Motor neuron (in vitro differentiated cells): Measurements from ENCODE around the gene UCK1. TPM values are rescaled to one million over a fixed set of nuclear protein-coding genes. Genes with fewer than 3 reads are reported as not detected.

ENCODE experiments used
- ATAC-seq, 8 experiments: fragments of 200-7000 bp; cut with Tn5 transposase; replicated peaks in 6 of 8; 2 replicates each; pipeline ENCODE4 v1.8.0; 2021; ENCODE audit warnings: mild to moderate bottlenecking in 8 of 8, moderate library complexity in 8 of 8
- H3K27ac ChIP-seq, 2 donors: fragments of 250-450 bp; sonication (Bioruptor Pico); 2 replicates each; pipeline ENCODE4 v1.9.0; 2021; ENCODE audit warnings: antibody characterized with exemption in 2 of 2, mild to moderate bottlenecking in 2 of 2, moderate library complexity in 1 of 2
- H3K4me1 ChIP-seq, 2 donors: fragments of 250-450 bp; sonication (Bioruptor Pico); replicated peaks in 1 of 2; 2 replicates each; pipeline ENCODE4 v1.6.1; 2021; ENCODE audit warnings: antibody characterized with exemption in 2 of 2, mild to moderate bottlenecking in 2 of 2, moderate library complexity in 1 of 2
- H3K4me3 ChIP-seq, 5 donors: fragments of 250-450 bp; sonication (Bioruptor Pico); 2 replicates each; pipeline ENCODE4 v1.9.0; 2021; ENCODE audit warnings: antibody characterized with exemption in 5 of 5, mild to moderate bottlenecking in 5 of 5, moderate library complexity in 4 of 5
- WGBS, 10 experiments: fragments of 450-650 bp; shearing (Covaris generic); methylation state at CpG; one replicate each; pipeline ENCODE4 v1.0.0; 2022; 5-methylcytosine and 5-hydroxymethylcytosine counted together
- in situ Hi-C, 9 experiments: fragments of 400-800 bp; cut with MboI; loops; one replicate each; pipeline ENCODE4 v1.15.0; 2021; ENCODE audit warnings: low sequenced_read_pairs in 9 of 9, low pct_unique_long_range_greater_than_20kb in 2 of 9; ENCODE audit not compliant: unreplicated experiment in 9 of 9
- total RNA-seq, 8 experiments: library from RNA; unstranded; fragments of 300-600 nt; gene quantifications; 2 replicates each; pipeline versions ENCODE4 v1.2.3 to v1.2.4, GENCODE V29; 2022

Gene UCK1
- 10 to 100 TPM; 12.7 to 28.2 (median 18.4) TPM for total RNA-seq

- WGBS, 10 experiments = 67 to 85% methylated on average over 3 to 4 of the region's 103 CpGs; no CpG with 5 or more reads in 8 of the 10 experiments
- Histone ChIP-seq H3K4me3 (peak within 1 kb of the TSS; percentile 79 to 96 (median 86)), H3K4me1 (peaks cover 2 to 8% of the 10 kb centered on the region in 2 donors), H3K27ac (peak within 1 kb of the TSS in 1 of 2 donors; percentile 60)
- in situ Hi-C loops = no loop called here
- ATAC-seq = peak; percentile 88 to 96 (median 93)
Measured at GRCh38 chr9:131530920-131531832, at the start of gene UCK1. TSS of gene UCK1 (minus strand) at chr9:131531263. CDS start at chr9:131531174, 89 bp downstream.

DNA sequence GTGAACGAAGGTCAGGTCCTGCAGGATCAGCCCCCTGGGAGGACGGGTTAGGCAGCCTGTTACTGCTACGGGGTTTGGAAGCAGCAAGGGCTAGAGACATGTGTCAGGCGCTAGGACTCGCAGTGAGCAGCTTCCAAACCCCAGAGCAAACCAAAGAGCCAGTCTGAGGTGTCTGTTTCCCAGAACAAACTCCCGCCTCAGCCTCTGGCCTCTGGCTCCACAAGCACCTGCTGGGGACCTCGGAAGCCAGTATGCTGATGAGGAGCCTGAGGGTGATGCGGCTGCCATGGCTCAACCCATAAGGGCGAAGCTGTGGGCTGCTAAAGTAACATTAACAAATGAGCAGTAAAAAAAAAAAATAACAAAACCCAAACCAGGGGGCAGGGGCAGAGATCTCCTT, 49.3 kb upstream of the UCK1 start:
- in situ Hi-C loops = loop anchor here in 3 of 9 experiments (25.0 kb wide), 1 partner anchor 157 kb away; the partner anchor contains the start of gene RAPGEF1 (in 3 of the 3)
- WGBS, 10 experiments = 90 to 100% (median 95%) methylated on average over 1 to 8 of the region's 9 CpGs; no CpG with 5 or more reads in 5 of the 10 experiments
- H3K4me1 ChIP-seq = no peaks in the 10 kb centered on the region
- no peak for ATAC-seq
- H3K4me3 ChIP-seq = no peak overlapping the region
- no peak overlapping the region for H3K27ac ChIP-seq

- no peak for ATAC-seq
- Histone ChIP-seq H3K4me3 (no peak overlapping the region), H3K4me1 (no peaks in the 10 kb centered on the region), H3K27ac (no peak overlapping the region)
- WGBS, 10 experiments = 60 to 100% methylated on average over 1 to 3 of the region's 8 CpGs; no CpG with 5 or more reads in 8 of the 10 experiments
- in situ Hi-C loops = loop anchor here in 3 of 9 experiments (25.0 kb wide), 1 partner anchor 158 kb away; the partner anchor contains the start of gene RAPGEF1 (in 3 of the 3)
Measured at GRCh38 chr9:131579789-131580211, 48.7 kb upstream of the UCK1 start.

GRCh38 chr9:131578731-131579504, 47.9 kb upstream of the UCK1 start:
- H3K4me1 ChIP-seq = no peaks in the 10 kb centered on the region
- ATAC-seq = no peak
- H3K4me3 ChIP-seq = no peak overlapping the region
- no peak overlapping the region for H3K27ac ChIP-seq
- WGBS, 10 experiments = 60 to 100% (median 90%) methylated on average over 1 to 8 of the region's 26 CpGs; no CpG with 5 or more reads in 4 of the 10 experiments
- in situ Hi-C loops = loop anchor here in 3 of 9 experiments (25.0 kb wide), 1 partner anchor 158 kb away; the partner anchor contains the start of gene RAPGEF1 (in 3 of the 3)

GRCh38 chr9:131578021-131578420, 47.0 kb upstream of the UCK1 start:
- 20 to 87% (median 70%) methylated on average over 1 to 5 of the region's 13 CpGs; no CpG with 5 or more reads in 5 of the 10 experiments for WGBS, 10 experiments
- H3K4me1 ChIP-seq = no peaks in the 10 kb centered on the region
- peak in 3 of 8 experiments; percentile 11 to 32 (median 18) for ATAC-seq
- in situ Hi-C loops = loop anchor here in 3 of 9 experiments (25.0 kb wide), 1 partner anchor 159 kb away; the partner anchor contains the start of gene RAPGEF1 (in 3 of the 3)
- no peak overlapping the region for H3K4me3 ChIP-seq
- no peak overlapping the region for H3K27ac ChIP-seq

DNA sequence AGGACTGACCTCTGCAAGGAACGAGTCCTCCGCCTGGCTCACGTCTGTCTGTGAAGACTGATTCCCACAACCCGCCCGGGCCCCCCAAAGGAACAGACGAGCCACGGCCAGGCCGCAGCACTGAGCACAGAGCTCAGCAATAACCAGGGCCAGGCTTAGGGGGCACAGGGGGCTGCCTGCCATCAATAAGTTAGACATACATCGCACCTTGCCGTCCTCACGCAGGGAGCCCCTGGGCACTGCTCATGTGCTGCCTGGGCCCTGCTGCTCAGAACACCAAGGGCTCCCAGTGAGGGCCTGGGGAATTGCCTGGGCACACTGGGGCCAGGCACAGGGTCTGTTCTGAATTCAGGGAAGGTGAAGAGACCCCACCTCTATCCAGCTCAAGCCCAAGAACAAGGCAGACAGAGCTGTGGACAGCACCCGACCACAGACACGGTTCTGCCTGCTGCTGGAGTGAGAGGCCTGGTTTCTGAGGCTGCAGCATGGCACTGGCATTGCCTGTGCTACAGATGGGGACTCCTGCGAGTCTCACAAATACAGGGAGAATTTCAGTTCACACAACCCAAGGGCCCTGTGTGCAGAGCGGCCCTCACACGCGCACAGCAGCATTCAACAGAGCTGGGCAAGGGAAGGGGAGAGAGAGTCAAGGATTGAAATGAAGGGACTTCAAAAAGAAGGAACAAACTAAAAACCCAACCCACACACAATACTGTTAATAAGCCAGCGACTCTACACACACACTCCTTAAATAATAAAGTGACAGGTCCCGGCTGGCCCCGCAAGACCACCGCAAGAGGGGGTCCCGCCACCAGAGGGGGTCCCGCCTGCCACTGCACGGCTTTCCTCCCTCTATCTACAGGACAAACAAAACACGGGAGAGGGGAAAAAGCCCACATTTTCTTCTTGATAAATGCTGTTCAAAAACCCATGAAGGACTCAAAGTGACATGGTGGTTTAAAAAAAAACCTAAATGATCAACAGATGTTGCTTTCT, 46.2 kb upstream of the UCK1 start:
- ATAC-seq = peak in 2 of 8 experiments; percentile 11 to 18
- Histone ChIP-seq H3K27ac (no peak overlapping the region), H3K4me3 (no peak overlapping the region), H3K4me1 (no peaks in the 10 kb centered on the region)
- 0 to 100% (median 85%) methylated on average over 1 to 7 of the region's 25 CpGs; no CpG with 5 or more reads in 3 of the 10 experiments for WGBS, 10 experiments
- in situ Hi-C loops = loop anchor here in 3 of 9 experiments (25.0 kb wide), 1 partner anchor 160 kb away; the partner anchor contains the start of gene RAPGEF1 (in 3 of the 3)

DNA sequence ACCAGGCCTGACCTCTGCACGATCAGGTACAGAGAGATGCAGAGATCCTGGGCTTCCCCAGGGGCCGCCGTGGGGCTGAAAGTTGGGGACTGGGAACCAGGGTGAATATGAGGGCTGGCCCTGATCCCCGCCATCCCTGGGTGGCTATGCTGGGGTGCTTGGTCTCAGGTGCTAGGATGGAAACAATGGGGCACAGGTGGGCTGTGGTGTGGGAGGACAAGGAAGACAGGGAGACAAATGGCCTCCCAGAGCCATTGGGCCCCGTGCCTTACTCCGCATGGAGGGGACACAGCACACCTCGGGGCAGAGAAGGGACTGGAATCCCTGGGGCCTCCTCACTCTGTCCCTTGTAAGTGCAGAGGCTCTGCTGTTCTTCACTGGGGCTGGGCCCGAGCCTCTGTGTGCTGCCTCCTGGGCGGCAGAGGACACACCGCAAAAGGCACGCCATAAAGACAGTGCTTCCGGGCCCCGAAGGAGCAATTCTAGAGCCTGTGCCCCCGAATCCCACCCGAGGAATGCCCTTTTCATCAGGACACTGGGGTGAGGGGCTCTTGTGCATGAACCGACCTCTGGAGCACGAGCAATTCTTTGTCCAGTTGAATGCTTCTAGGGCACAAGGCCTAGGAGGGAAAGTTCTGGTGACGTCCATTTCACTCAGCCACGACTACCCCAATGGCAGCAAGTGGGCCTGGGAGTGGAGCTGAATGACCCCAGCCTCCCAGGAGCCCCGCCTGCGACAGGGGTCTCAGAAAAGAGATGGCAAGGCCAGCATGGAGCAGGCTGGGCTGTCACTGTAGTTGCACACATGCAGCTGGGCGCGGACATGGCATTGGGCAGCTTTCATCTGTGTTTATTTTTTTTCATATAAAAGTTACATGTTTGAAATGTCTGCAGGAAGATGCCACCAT, 45.1 kb upstream of the UCK1 start:
- Histone ChIP-seq H3K4me3 (no peak overlapping the region), H3K27ac (no peak overlapping the region), H3K4me1 (no peaks in the 10 kb centered on the region)
- no peak for ATAC-seq
- 79 to 100% (median 89%) methylated on average over 1 to 9 of the region's 23 CpGs; no CpG with 5 or more reads in 3 of the 10 experiments for WGBS, 10 experiments
- in situ Hi-C loops = loop anchor here in 3 of 9 experiments (25.0 kb wide), 1 partner anchor 161 kb away; the partner anchor contains the start of gene RAPGEF1 (in 3 of the 3)

DNA sequence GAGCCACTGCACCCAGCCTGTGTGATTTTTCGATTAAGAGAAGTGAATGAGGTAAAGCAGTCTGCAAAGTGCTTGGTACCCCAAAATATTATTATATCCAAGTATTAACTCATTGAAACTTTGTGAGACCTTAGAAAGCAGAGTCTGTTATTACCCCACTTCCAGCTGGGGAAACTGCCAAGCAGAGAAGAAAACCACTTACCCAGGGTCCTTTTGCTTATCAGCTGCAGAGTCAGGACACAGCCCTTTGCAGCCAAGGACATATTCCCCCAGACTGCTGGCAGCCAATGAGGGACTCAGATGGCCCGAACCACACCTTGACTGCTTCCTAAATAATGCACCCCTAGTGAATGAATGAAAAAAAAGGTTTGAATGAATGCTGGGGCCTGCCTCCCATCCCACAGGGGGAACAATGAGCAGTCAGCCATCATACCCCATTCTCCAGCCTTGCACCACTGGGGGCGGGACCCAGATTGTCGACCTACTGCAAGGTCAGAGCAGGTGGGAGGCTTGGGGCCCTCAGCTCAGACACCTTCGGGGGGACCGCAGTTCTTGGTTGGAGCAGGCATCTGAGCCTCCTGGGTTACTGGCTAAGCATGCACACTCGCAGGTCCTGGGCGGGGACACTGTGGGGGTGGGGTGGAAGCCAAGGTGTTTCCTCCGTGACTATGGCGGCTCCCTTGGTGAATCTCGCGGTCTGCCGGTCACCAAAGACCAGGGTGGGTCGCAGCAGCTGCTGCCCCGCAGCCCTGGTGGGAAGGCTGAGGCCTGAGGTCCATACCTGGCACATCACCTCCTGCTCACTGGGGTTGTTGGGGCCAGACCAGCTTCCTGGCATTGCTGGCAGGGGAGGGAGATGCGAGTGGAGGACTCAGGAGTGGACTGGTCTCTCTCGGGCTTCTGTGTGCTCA, 43.9 kb upstream of the UCK1 start:
- ATAC-seq = no peak
- Histone ChIP-seq H3K27ac (no peak overlapping the region), H3K4me3 (no peak overlapping the region), H3K4me1 (no peaks in the 10 kb centered on the region)
- in situ Hi-C loops = loop anchor here in 3 of 9 experiments (25.0 kb wide), 1 partner anchor 162 kb away; the partner anchor contains the start of gene RAPGEF1 (in 3 of the 3)
- WGBS, 10 experiments = 83 to 100% (median 100%) methylated on average over 1 to 3 of the region's 17 CpGs; no CpG with 5 or more reads in 2 of the 10 experiments

- in situ Hi-C loops = no loop called here
- Histone ChIP-seq H3K27ac (no peak overlapping the region), H3K4me1 (no peaks in the 10 kb centered on the region), H3K4me3 (no peak overlapping the region)
- 61 to 93% (median 88%) methylated on average over 2 to 5 of the region's 8 CpGs; no CpG with 5 or more reads in 6 of the 10 experiments for WGBS, 10 experiments
- ATAC-seq = no peak
Measured at GRCh38 chr9:131567910-131568309, 36.8 kb upstream of the UCK1 start.

GRCh38 chr9:131566158-131566557, 35.1 kb upstream of the UCK1 start:
- Histone ChIP-seq H3K4me1 (no peaks in the 10 kb centered on the region), H3K27ac (no peak overlapping the region), H3K4me3 (no peak overlapping the region)
- WGBS, 10 experiments = 38 to 96% (median 80%) methylated on average over 1 to 3 of the region's 3 CpGs; no CpG with 5 or more reads in 4 of the 10 experiments
- ATAC-seq = no peak
- in situ Hi-C loops = no loop called here
